CD8-positive, alpha-beta memory T cell (primary cell): Measurements from ENCODE around the gene BBX. TPM values are rescaled to one million over a fixed set of nuclear protein-coding genes. Genes with fewer than 3 reads are reported as not detected.
A peak's percentile ranks its signal among the peaks of the same experiment; 100 is the strongest.

Experiments used
- CTCF ChIA-PET: fragments of 350-600 bp; sonication (Branson Sonifier 250); formaldehyde crosslinking; loops from one replicate; lab custom pipeline; 2021; ENCODE audit warnings: antibody characterized with exemption; lab: Charles Lee
- POLR2A ChIA-PET: fragments of 350-600 bp; sonication (Branson Sonifier 250); formaldehyde crosslinking; loops from one replicate; lab custom pipeline; 2021; ENCODE audit warnings: antibody characterized with exemption; lab: Charles Lee
- DNase-seq, 5 donors: peaks; one replicate each; pipeline versions ENCODE4 v3.0.0 to v3.0.0-alpha.2; 2020 to 2022; ENCODE audit warnings: mixed read lengths in 1 of 5
- H3K27ac ChIP-seq: one replicate; pipeline ENCODE4 v1.7.0; 2013; ENCODE audit warnings: low read depth, mild to moderate bottlenecking, low read length, moderate library complexity
- H3K27me3 ChIP-seq: 2 replicates; pipeline ENCODE4 v1.7.0; 2013; ENCODE audit warnings: low read length, mild to moderate bottlenecking; ENCODE audit not compliant: insufficient read depth, poor library complexity, severe bottlenecking
- H3K36me3 ChIP-seq: 2 replicates; pipeline ENCODE4 v1.7.0; 2013; ENCODE audit warnings: mild to moderate bottlenecking, low read length, moderate library complexity; ENCODE audit not compliant: insufficient read depth
- H3K4me1 ChIP-seq: 2 replicates; pipeline ENCODE4 v1.7.0; 2013; ENCODE audit warnings: mild to moderate bottlenecking, low read length, moderate library complexity; ENCODE audit not compliant: insufficient read depth
- H3K4me3 ChIP-seq: 2 replicates; pipeline ENCODE4 v1.7.0; 2013; ENCODE audit warnings: mild to moderate bottlenecking, low read length
- H3K9me3 ChIP-seq: 2 replicates; pipeline ENCODE4 v1.7.0; 2013; ENCODE audit warnings: mild to moderate bottlenecking, low read length
- H3K27ac Mint-ChIP-seq, 8 donors: one replicate each; pipeline ENCODE4 v1.8.0; 2020 to 2021; ENCODE audit warnings: mixed read lengths in 8 of 8, mild to moderate bottlenecking in 6 of 8, inconsistent platforms in 3 of 8, moderate library complexity in 3 of 8
- H3K27me3 Mint-ChIP-seq, 2 donors: one replicate each; pipeline ENCODE4 v1.8.0; 2020 to 2021; ENCODE audit warnings: mixed read lengths in 2 of 2, mild to moderate bottlenecking in 1 of 2, moderate library complexity in 1 of 2
- H3K36me3 Mint-ChIP-seq, 3 donors: one replicate each; pipeline ENCODE4 v1.8.0; 2020 to 2021; ENCODE audit warnings: mixed read lengths in 3 of 3, inconsistent platforms in 1 of 3, mild to moderate bottlenecking in 1 of 3
- H3K4me1 Mint-ChIP-seq, 3 donors: one replicate each; pipeline ENCODE4 v1.8.0; 2020 to 2021; ENCODE audit warnings: mixed read lengths in 3 of 3, inconsistent platforms in 1 of 3, mild to moderate bottlenecking in 1 of 3
- H3K4me3 Mint-ChIP-seq, 7 donors: one replicate each; pipeline ENCODE4 v1.8.0; 2020 to 2021; ENCODE audit warnings: mixed read lengths in 7 of 7, mild to moderate bottlenecking in 6 of 7, moderate library complexity in 4 of 7, inconsistent platforms in 2 of 7
- H3K9me3 Mint-ChIP-seq, 5 donors: one replicate each; pipeline ENCODE4 v1.8.0; 2020 to 2022; ENCODE audit warnings: mixed read lengths in 5 of 5, mild to moderate bottlenecking in 3 of 5, moderate library complexity in 2 of 5, inconsistent platforms in 1 of 5
- polyA plus RNA-seq: library from polyadenylated mRNA; unstranded; fragments of 300-500 nt; fragmentation: Illumina TruSeq; gene quantifications from one replicate; pipeline ENCODE4 v1.2.3, GENCODE V29; 2021
- total RNA-seq, 2 experiments: library from RNA; stranded (reverse); gene quantifications; one replicate each; pipeline ENCODE4 v1.2.3, GENCODE V29; 2021

The BBX gene
- total and polyA plus RNA-seq, 3 experiments from 2014 or later, result 44.5 to 126 (median 54.0) TPM

DNA sequence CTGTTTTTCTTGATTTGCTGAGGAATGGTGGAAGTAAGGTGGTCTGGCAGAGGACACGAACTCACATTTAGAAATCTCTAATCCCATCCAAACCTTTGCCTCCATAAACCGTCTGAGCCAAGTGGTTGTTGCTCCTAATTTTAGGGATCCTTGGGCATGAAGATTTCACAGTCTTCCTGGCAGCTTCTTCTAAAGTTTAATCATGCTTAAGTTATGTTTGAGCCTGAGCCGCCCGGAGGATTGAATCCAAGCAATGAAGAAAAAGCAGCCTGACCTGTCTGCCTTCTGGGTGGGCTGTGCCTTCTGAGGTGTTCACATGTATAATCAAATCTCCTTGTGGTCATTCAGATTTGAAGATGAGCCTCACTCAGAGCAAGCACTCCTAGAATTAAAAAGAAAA is 319.1 kb downstream of the BBX start:
- Mint-ChIP-seq H3K27ac (no peak overlapping the region), H3K9me3 (no peaks in the 10 kb centered on the region), H3K27me3 (no peaks in the 10 kb centered on the region), H3K36me3 (no peaks in the 10 kb centered on the region), H3K4me3 (no peak overlapping the region), H3K4me1 (no peaks in the 10 kb centered on the region)
- H3K36me3 ChIP-seq, result no peaks in the 10 kb centered on the region
- CTCF ChIA-PET, result no interaction called here
- DNase-seq, result no peak
- no peaks in the 10 kb centered on the region for H3K4me1 ChIP-seq
- no peak overlapping the region for H3K27ac ChIP-seq
- POLR2A ChIA-PET, result no interaction called here
- no peaks in the 10 kb centered on the region for H3K27me3 ChIP-seq
- H3K9me3 ChIP-seq, result no peaks in the 10 kb centered on the region
- no peak overlapping the region for H3K4me3 ChIP-seq

GRCh38 chr3:107842940-107843339 is 320.2 kb downstream of the BBX start:
- no peak for DNase-seq
- H3K27ac ChIP-seq, result no peak overlapping the region
- H3K4me3 Mint-ChIP-seq, result no peak overlapping the region
- H3K9me3 Mint-ChIP-seq, result no peaks in the 10 kb centered on the region
- H3K4me3 ChIP-seq, result no peak overlapping the region
- ChIA-PET CTCF (interaction anchor here (1.6 kb wide), 1 partner anchor 607 kb away, joined by 3 read pairs; no protein-coding TSS in a partner anchor), POLR2A (no interaction called here)
- H3K27ac Mint-ChIP-seq, result no peak overlapping the region
- no peaks in the 10 kb centered on the region for H3K36me3 Mint-ChIP-seq
- H3K36me3 ChIP-seq, result no peaks in the 10 kb centered on the region
- no peaks in the 10 kb centered on the region for H3K4me1 ChIP-seq
- H3K9me3 ChIP-seq, result no peaks in the 10 kb centered on the region
- H3K4me1 Mint-ChIP-seq, result no peaks in the 10 kb centered on the region
- no peaks in the 10 kb centered on the region for H3K27me3 ChIP-seq
- H3K27me3 Mint-ChIP-seq, result no peaks in the 10 kb centered on the region

DNA sequence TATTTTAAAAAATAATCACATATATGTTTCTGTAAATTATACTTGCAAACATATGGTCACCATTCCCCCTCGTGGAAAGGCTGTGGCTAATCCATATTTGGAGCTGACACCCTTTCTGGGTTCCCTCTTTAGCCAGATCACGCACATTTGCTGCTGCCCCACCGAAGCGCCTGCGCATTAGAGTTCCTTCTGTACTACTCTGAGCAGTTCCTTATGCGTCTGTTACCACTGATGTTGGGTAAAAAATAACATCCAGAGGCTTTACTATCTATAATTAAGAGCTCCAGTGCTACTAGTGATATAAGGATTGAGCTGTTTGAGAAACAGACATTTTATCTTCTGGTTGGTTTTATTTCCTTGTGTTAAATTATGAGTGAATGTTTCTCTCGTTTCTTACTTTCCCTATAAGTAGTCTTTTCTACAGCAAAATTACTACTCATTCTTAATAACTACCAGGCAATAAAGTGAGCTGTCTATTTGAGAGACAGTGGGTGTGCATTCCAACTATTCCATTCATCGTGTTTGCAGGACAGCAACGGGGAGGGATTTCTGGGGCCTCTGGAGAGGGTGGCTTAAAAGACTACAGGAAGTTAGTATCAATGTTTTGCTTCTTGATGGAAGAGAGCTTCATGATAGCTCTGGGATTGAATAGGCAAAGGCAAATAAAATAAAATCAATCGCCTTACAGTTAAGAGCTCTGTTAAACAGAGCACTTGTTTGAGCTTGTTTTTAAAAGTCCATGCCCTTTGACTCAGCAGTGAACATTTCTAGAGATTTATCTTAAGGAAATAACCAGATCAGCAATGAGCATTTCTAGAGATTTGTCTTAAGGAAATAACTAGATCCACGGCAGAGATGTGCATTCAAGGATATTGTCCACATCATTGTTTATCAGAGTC is 322.9 kb downstream of the BBX start:
- H3K9me3 Mint-ChIP-seq, result no peaks in the 10 kb centered on the region
- no peaks in the 10 kb centered on the region for H3K27me3 ChIP-seq
- no peaks in the 10 kb centered on the region for H3K36me3 ChIP-seq
- CTCF ChIA-PET, result interaction anchor here (0.7 to 1.2 kb wide), 3 partner anchors 9 to 13 kb away, joined by 3 to 7 read pairs (median 3); no protein-coding TSS in a partner anchor
- H3K4me3 ChIP-seq, result no peak overlapping the region
- no peaks in the 10 kb centered on the region for H3K4me1 Mint-ChIP-seq
- POLR2A ChIA-PET, result no interaction called here
- no peak overlapping the region for H3K4me3 Mint-ChIP-seq
- no peak overlapping the region for H3K27ac Mint-ChIP-seq
- H3K36me3 Mint-ChIP-seq, result peaks cover 0 to 4% (median 0%) of the 10 kb centered on the region in 3 donors
- peaks cover 0 to 4% of the 10 kb centered on the region in 2 donors for H3K27me3 Mint-ChIP-seq
- no peaks in the 10 kb centered on the region for H3K4me1 ChIP-seq
- no peak overlapping the region for H3K27ac ChIP-seq
- no peaks in the 10 kb centered on the region for H3K9me3 ChIP-seq
- no peak for DNase-seq

GRCh38 chr3:107846279-107846852 is 323.6 kb downstream of the BBX start:
- POLR2A ChIA-PET, result no interaction called here
- peak in 2 of 5 donors; percentile 4 to 17 for DNase-seq
- Mint-ChIP-seq H3K27me3 (peaks cover 0 to 9% of the 10 kb centered on the region in 2 donors), H3K27ac (no peak overlapping the region), H3K4me1 (no peaks in the 10 kb centered on the region), H3K36me3 (peaks cover 0 to 6% (median 2%) of the 10 kb centered on the region in 3 donors), H3K4me3 (no peak overlapping the region), H3K9me3 (no peaks in the 10 kb centered on the region)
- no peak overlapping the region for H3K27ac ChIP-seq
- H3K4me3 ChIP-seq, result no peak overlapping the region
- H3K4me1 ChIP-seq, result no peaks in the 10 kb centered on the region
- no peaks in the 10 kb centered on the region for H3K36me3 ChIP-seq
- no peaks in the 10 kb centered on the region for H3K27me3 ChIP-seq
- H3K9me3 ChIP-seq, result no peaks in the 10 kb centered on the region
- CTCF ChIA-PET, result interaction anchor here (1.0 to 1.2 kb wide), 2 partner anchors 8 to 13 kb away, joined by 3 to 7 read pairs; no protein-coding TSS in a partner anchor

- H3K4me1 Mint-ChIP-seq, result no peaks in the 10 kb centered on the region
- Histone ChIP-seq H3K4me3 (no peak overlapping the region), H3K4me1 (no peaks in the 10 kb centered on the region), H3K36me3 (no peaks in the 10 kb centered on the region), H3K9me3 (no peaks in the 10 kb centered on the region), H3K27me3 (no peaks in the 10 kb centered on the region), H3K27ac (no peak overlapping the region)
- peaks cover 0 to 10% (median 2%) of the 10 kb centered on the region in 3 donors for H3K36me3 Mint-ChIP-seq
- ChIA-PET POLR2A (interaction anchor here (0.5 kb wide), 1 partner anchor 187 kb away, joined by 5 read pairs; no protein-coding TSS in a partner anchor), CTCF (interaction anchor here (0.8 kb wide), 1 partner anchor 612 kb away, joined by 3 read pairs; no protein-coding TSS in a partner anchor)
- H3K4me3 Mint-ChIP-seq, result no peak overlapping the region
- H3K9me3 Mint-ChIP-seq, result peaks cover 0 to 2% (median 0%) of the 10 kb centered on the region in 5 donors
- H3K27me3 Mint-ChIP-seq, result peaks cover 0 to 11% of the 10 kb centered on the region in 2 donors
- no peak overlapping the region for H3K27ac Mint-ChIP-seq
- no peak for DNase-seq
These were observed 325.0 kb downstream of the BBX start for GRCh38 chr3:107847791-107848190.

DNA sequence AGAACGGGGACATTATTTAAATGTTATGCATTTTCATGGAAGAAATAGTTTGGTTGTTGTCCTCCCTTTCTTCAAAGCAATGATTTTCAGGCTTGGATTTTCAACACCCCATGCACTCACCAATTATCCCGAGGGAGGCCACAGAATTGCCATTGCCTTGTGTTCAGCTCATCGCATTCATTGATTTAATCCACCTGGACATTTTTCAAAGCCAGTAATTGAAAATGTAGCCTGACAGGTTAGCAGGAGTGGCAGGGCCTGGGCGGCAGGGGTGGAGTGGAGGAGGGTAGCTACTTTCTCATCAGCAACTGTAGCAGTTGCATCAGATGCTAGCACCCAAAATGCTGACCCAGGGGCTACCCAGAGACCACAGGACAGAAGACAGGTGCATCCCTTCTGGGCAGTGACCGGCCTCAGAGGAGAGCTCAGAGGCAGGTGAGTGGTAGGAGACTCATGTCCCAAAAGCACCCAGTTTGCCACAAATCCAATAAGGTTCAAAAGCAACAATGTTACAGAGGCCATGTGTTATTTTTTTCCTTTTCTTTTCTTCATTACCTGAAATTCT is 325.7 kb downstream of the BBX start:
- no peaks in the 10 kb centered on the region for H3K4me1 Mint-ChIP-seq
- peaks cover 0 to 2% (median 0%) of the 10 kb centered on the region in 5 donors for H3K9me3 Mint-ChIP-seq
- Histone ChIP-seq H3K36me3 (no peaks in the 10 kb centered on the region), H3K27me3 (no peaks in the 10 kb centered on the region), H3K27ac (no peak overlapping the region), H3K4me3 (no peak overlapping the region), H3K4me1 (no peaks in the 10 kb centered on the region), H3K9me3 (no peaks in the 10 kb centered on the region)
- CTCF ChIA-PET, result interaction anchor here (0.8 kb wide), 1 partner anchor 613 kb away, joined by 3 read pairs; no protein-coding TSS in a partner anchor
- peaks cover 0 to 11% of the 10 kb centered on the region in 2 donors for H3K27me3 Mint-ChIP-seq
- H3K4me3 Mint-ChIP-seq, result no peak overlapping the region
- POLR2A ChIA-PET, result interaction anchor here (0.5 kb wide), 1 partner anchor 188 kb away, joined by 5 read pairs; no protein-coding TSS in a partner anchor
- H3K27ac Mint-ChIP-seq, result no peak overlapping the region
- H3K36me3 Mint-ChIP-seq, result peaks cover 0 to 11% (median 2%) of the 10 kb centered on the region in 3 donors
- DNase-seq, result no peak

GRCh38 chr3:107850681-107851080 is 327.9 kb downstream of the BBX start:
- Histone ChIP-seq H3K36me3 (no peaks in the 10 kb centered on the region), H3K9me3 (no peaks in the 10 kb centered on the region), H3K4me1 (no peaks in the 10 kb centered on the region), H3K4me3 (no peak overlapping the region), H3K27ac (no peak overlapping the region), H3K27me3 (no peaks in the 10 kb centered on the region)
- Mint-ChIP-seq H3K27ac (no peak overlapping the region), H3K36me3 (peaks cover 0 to 11% (median 2%) of the 10 kb centered on the region in 3 donors), H3K4me1 (no peaks in the 10 kb centered on the region), H3K27me3 (peaks cover 0 to 11% of the 10 kb centered on the region in 2 donors), H3K9me3 (peaks cover 0 to 2% (median 0%) of the 10 kb centered on the region in 5 donors), H3K4me3 (no peak overlapping the region)
- CTCF ChIA-PET, result interaction anchor here (0.7 kb wide), 2 partner anchors 232 to 579 kb away, joined by 4 to 5 read pairs; no protein-coding TSS in a partner anchor
- DNase-seq, result no peak
- POLR2A ChIA-PET, result interaction anchor here (0.7 kb wide), 1 partner anchor 1600 kb away, joined by 10 read pairs; no protein-coding TSS in a partner anchor
